ENCODE data around the gene ZNF345. TPM values are rescaled to one million over a fixed set of nuclear protein-coding genes. Genes with fewer than 3 reads are reported as not detected.

Gene ZNF345
- total and polyA plus RNA-seq, 7 experiments from 2014 or later = 6.8 to 18.2 (median 10.0) TPM

DNA sequence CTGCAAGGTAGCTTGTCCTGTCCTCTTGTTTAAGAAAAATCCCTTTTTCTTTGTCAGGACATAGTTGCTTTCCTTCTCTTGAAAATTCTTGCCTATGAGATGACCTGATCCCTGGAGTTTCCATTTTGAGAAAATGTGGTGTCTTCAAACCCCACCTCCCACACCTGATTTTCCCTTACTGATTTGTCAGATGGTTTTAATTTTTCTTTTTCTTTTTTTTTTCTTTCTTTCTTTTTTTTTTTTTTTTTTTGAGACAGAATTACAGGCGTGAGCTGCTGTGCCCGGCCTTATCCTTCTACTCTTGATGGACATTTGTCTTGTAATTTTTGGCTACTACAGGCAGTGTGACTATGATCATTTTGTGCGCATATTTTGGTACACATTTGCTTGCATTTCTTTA lies 1.2 kb downstream of the ZNF345 start:
- no peaks in the 10 kb centered on the region for H3K27me3 Mint-ChIP-seq
- H3K4me1 Mint-ChIP-seq = peaks cover 0 to 25% (median 15%) of the 10 kb centered on the region in 7 donors
- CTCF ChIA-PET = no interaction called here
- no peak for ATAC-seq
- H3K9me3 Mint-ChIP-seq = peaks cover 3 to 36% (median 25%) of the 10 kb centered on the region in 11 donors
- DNase-seq = no peak
- POLR2A ChIA-PET = interaction anchor here (3.9 kb wide), 1 partner anchor 13 kb away, joined by 108 read pairs; the partner anchor contains the start of gene ZNF790
- no peak overlapping the region for H3K4me3 ChIP-seq (ENCODE audit: low read length)
- no peaks in the 10 kb centered on the region for H3K27me3 ChIP-seq (ENCODE audit: control insufficient read depth in 2 of 2, insufficient read depth in 2 of 2, low read length in 2 of 2)
- intact Hi-C loops (cut with micrococcal nuclease) = loop anchor here (2.0 to 10.0 kb wide), 13 partner anchors 55 to 1483 kb away; partner anchors contain the start of genes CAPNS1 (in 2 of the 2), CATSPERG (in 1 of the 2), ZFP14 (in 1 of the 2) and ZNF382 (in 1 of the 2)
- H3K36me3 Mint-ChIP-seq = peaks cover 21 to 50% (median 45%) of the 10 kb centered on the region in 5 donors
- H3K27ac ChIP-seq (ENCODE audit: low read depth, low read length) = no peak overlapping the region
- peaks cover 0 to 6% (median 0%) of the 10 kb centered on the region in 3 experiments for H3K9me3 ChIP-seq (ENCODE audit: control insufficient read depth in 2 of 3, low read length in 3 of 3)
- peaks cover 0 to 29% (median 15%) of the 10 kb centered on the region in 3 experiments for H3K36me3 ChIP-seq (ENCODE audit: control insufficient read depth in 2 of 3, insufficient read depth in 3 of 3, low read length in 3 of 3)
- no peak overlapping the region for H3K4me3 Mint-ChIP-seq
- peaks cover 9 to 16% of the 10 kb centered on the region in 2 donors for H3K4me1 ChIP-seq (ENCODE audit: control insufficient read depth in 2 of 2, insufficient read depth in 2 of 2, low read length in 2 of 2)
- H3K27ac Mint-ChIP-seq = peak overlapping the region in 2 of 9 donors; percentile 20 to 56

DNA sequence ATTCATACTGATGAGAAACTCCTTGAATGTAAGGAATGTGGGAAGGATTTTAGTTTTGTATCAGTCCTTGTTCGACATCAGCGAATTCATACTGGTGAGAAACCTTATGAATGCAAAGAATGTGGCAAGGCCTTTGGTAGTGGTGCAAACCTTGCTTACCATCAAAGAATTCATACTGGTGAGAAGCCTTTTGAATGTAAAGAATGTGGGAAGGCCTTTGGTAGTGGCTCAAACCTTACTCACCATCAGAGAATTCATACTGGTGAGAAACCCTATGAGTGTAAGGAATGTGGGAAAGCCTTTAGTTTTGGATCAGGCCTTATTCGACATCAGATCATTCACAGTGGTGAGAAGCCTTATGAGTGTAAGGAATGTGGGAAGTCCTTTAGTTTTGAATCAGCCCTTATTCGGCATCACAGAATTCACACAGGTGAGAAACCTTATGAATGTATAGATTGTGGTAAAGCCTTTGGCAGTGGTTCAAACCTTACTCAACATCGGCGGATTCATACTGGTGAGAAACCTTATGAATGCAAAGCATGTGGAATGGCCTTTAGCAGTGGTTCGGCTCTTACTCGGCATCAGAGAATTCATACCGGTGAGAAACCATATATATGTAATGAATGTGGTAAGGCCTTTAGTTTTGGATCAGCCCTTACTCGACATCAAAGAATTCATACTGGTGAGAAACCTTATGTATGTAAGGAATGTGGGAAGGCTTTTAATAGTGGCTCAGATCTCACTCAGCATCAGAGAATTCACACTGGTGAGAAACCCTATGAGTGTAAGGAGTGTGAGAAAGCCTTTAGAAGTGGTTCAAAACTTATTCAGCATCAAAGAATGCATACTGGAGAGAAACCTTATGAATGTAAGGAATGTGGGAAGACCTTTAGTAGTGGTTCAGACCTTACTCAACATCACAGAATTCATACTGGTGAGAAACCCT lies 26.6 kb downstream of the ZNF345 start:
- Mint-ChIP-seq H3K4me1 (peaks cover 0 to 4% (median 0%) of the 10 kb centered on the region in 7 donors), H3K9me3 (peaks cover 17 to 96% (median 67%) of the 10 kb centered on the region in 11 donors), H3K36me3 (peaks cover 41 to 70% (median 66%) of the 10 kb centered on the region in 5 donors), H3K4me3 (peak overlapping the region in 1 of 10 donors; percentile 13), H3K27ac (no peak overlapping the region), H3K27me3 (no peaks in the 10 kb centered on the region)
- CTCF ChIA-PET = no interaction called here
- Histone ChIP-seq H3K36me3 (ENCODE audit: control insufficient read depth in 2 of 3, insufficient read depth in 3 of 3, low read length in 3 of 3) (peaks cover 12 to 58% (median 14%) of the 10 kb centered on the region in 3 experiments), H3K27ac (ENCODE audit: low read depth, low read length) (no peak overlapping the region), H3K4me1 (ENCODE audit: control insufficient read depth in 2 of 2, insufficient read depth in 2 of 2, low read length in 2 of 2) (no peaks in the 10 kb centered on the region), H3K27me3 (ENCODE audit: control insufficient read depth in 2 of 2, insufficient read depth in 2 of 2, low read length in 2 of 2) (no peaks in the 10 kb centered on the region), H3K9me3 (ENCODE audit: control insufficient read depth in 2 of 3, low read length in 3 of 3) (peaks cover 21 to 89% (median 29%) of the 10 kb centered on the region in 3 experiments), H3K4me3 (ENCODE audit: low read length) (peak overlapping the region; percentile 1)
- DNase-seq = no peak
- intact Hi-C loops (cut with micrococcal nuclease) = no loop called here
- POLR2A ChIA-PET = no interaction called here
- ATAC-seq = no peak

DNA sequence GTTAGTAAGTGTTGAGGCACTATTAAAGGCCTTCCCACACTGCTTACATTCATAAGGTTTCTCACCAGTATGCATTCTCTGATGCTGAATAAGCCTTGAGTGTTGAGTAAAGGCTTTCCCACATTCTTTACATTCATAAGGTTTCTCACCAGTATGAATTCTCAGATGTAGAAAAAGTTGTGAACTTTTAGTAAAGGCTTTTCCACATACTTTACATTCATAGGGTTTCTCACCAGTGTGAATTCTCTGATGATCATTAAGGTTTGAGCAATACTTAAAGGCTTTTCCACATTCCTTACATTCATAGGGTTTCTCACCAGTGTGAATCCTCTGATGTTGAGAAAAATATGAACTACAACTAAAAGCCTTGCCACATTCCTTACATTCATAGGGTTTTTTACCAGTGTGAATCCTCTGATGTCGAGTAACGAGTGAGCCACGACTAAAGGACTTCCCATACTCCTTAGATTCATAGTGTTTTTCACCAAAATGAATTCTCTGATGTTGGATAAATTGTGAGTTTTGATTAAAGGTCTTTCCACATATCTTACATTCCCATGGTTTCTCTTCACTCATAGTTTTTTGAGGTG lies 41.2 kb downstream of the ZNF345 start:
- POLR2A ChIA-PET = no interaction called here
- DNase-seq = no peak
- Histone ChIP-seq H3K4me3 (ENCODE audit: low read length) (peak overlapping the region; percentile 15), H3K27me3 (ENCODE audit: control insufficient read depth in 2 of 2, insufficient read depth in 2 of 2, low read length in 2 of 2) (no peaks in the 10 kb centered on the region), H3K27ac (ENCODE audit: low read depth, low read length) (no peak overlapping the region), H3K36me3 (ENCODE audit: control insufficient read depth in 2 of 3, insufficient read depth in 3 of 3, low read length in 3 of 3) (peaks cover 15 to 56% (median 16%) of the 10 kb centered on the region in 3 experiments), H3K9me3 (ENCODE audit: control insufficient read depth in 2 of 3, low read length in 3 of 3) (peaks cover 31 to 92% (median 70%) of the 10 kb centered on the region in 3 experiments), H3K4me1 (ENCODE audit: control insufficient read depth in 2 of 2, insufficient read depth in 2 of 2, low read length in 2 of 2) (no peaks in the 10 kb centered on the region)
- CTCF ChIA-PET = no interaction called here
- Mint-ChIP-seq H3K27ac (no peak overlapping the region), H3K9me3 (peaks cover 18 to 99% (median 75%) of the 10 kb centered on the region in 11 donors), H3K4me3 (no peak overlapping the region), H3K36me3 (peaks cover 41 to 79% (median 74%) of the 10 kb centered on the region in 5 donors), H3K4me1 (peaks cover 0 to 4% (median 0%) of the 10 kb centered on the region in 7 donors), H3K27me3 (no peaks in the 10 kb centered on the region)
- ATAC-seq = no peak
- intact Hi-C loops (cut with micrococcal nuclease) = no loop called here

DNA sequence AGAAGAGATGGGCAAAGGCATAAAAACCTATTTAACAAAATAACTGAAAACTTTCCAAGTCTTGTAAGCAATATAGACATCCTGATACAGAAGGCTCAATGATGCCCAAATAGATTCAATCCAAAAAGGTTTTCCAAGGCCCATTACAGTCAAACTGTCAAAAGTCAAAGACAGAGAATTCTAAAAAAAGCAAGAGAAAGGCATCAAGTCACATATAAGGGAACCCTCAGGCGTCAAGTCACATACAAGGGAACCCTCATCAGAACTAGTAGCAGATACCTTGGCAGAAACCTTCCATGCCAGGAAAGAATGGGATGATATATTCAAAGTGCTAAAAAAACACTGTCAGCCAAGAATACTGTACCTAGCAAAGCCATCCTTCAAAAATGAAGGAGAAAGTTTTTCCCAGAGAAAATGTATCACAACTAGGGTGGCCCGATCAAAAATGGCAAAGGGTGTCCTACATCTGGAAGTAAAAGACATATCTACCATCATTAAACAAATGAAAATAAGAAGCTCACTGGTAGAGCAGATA lies 44.2 kb downstream of the ZNF345 start:
- Histone ChIP-seq H3K27me3 (ENCODE audit: control insufficient read depth in 2 of 2, insufficient read depth in 2 of 2, low read length in 2 of 2) (no peaks in the 10 kb centered on the region), H3K4me3 (ENCODE audit: low read length) (no peak overlapping the region), H3K9me3 (ENCODE audit: control insufficient read depth in 2 of 3, low read length in 3 of 3) (peaks cover 27 to 89% (median 61%) of the 10 kb centered on the region in 3 experiments), H3K36me3 (ENCODE audit: control insufficient read depth in 2 of 3, insufficient read depth in 3 of 3, low read length in 3 of 3) (peaks cover 15 to 79% (median 16%) of the 10 kb centered on the region in 3 experiments), H3K4me1 (ENCODE audit: control insufficient read depth in 2 of 2, insufficient read depth in 2 of 2, low read length in 2 of 2) (no peaks in the 10 kb centered on the region), H3K27ac (ENCODE audit: low read depth, low read length) (no peak overlapping the region)
- intact Hi-C loops (cut with micrococcal nuclease) = no loop called here
- DNase-seq (no peak), ATAC-seq (no peak)
- Mint-ChIP-seq H3K4me1 (peaks cover 0 to 4% (median 0%) of the 10 kb centered on the region in 7 donors), H3K4me3 (no peak overlapping the region), H3K27me3 (no peaks in the 10 kb centered on the region), H3K27ac (no peak overlapping the region), H3K36me3 (peaks cover 58 to 91% (median 85%) of the 10 kb centered on the region in 5 donors), H3K9me3 (peaks cover 33 to 99% (median 79%) of the 10 kb centered on the region in 11 donors)
- POLR2A ChIA-PET = no interaction called here
- CTCF ChIA-PET = no interaction called here

DNA sequence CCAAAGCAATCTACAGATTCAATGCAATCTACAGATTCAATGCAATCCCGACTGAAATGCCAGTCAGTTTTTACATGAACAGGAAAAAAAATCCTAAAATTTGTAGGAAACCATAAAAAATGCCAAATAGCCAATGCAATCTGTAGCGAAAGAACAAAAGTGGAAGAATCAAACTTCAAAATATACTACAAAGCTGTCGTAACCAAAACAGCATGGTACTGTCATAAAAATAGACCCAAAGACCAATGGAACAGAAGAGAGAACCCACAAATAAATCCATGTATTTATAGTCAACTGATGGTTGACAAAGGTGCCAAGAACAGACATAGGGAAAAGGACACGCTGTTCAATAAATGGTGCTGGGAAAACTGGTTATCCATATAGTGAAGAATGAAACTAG lies 47.7 kb downstream of the ZNF345 start:
- ATAC-seq (no peak), DNase-seq (no peak)
- Mint-ChIP-seq H3K4me1 (peaks cover 0 to 4% (median 0%) of the 10 kb centered on the region in 7 donors), H3K36me3 (peaks cover 48 to 92% (median 86%) of the 10 kb centered on the region in 5 donors), H3K27ac (no peak overlapping the region), H3K4me3 (no peak overlapping the region), H3K27me3 (no peaks in the 10 kb centered on the region), H3K9me3 (peaks cover 29 to 98% (median 72%) of the 10 kb centered on the region in 11 donors)
- Histone ChIP-seq H3K4me1 (ENCODE audit: control insufficient read depth in 2 of 2, insufficient read depth in 2 of 2, low read length in 2 of 2) (no peaks in the 10 kb centered on the region), H3K9me3 (ENCODE audit: control insufficient read depth in 2 of 3, low read length in 3 of 3) (peaks cover 6 to 79% (median 44%) of the 10 kb centered on the region in 3 experiments), H3K27ac (ENCODE audit: low read depth, low read length) (no peak overlapping the region), H3K36me3 (ENCODE audit: control insufficient read depth in 2 of 3, insufficient read depth in 3 of 3, low read length in 3 of 3) (peaks cover 4 to 75% (median 11%) of the 10 kb centered on the region in 3 experiments), H3K4me3 (ENCODE audit: low read length) (peak overlapping the region; percentile 11), H3K27me3 (ENCODE audit: control insufficient read depth in 2 of 2, insufficient read depth in 2 of 2, low read length in 2 of 2) (no peaks in the 10 kb centered on the region)
- ChIA-PET CTCF (no interaction called here), POLR2A (no interaction called here)
- intact Hi-C loops (cut with micrococcal nuclease) = no loop called here

Data from naive thymus-derived CD4-positive, alpha-beta T cell (primary cell).